Kidney (tissue), 14 donors: ENCODE results near the gene MAST2. TPM values are rescaled to one million over a fixed set of nuclear protein-coding genes. Genes with fewer than 3 reads are reported as not detected.

Experiments
- DNase-seq, 5 donors: peaks; one replicate each; pipeline ENCODE4 v3.0.0-alpha.2; 2013 to 2020
- FAIRE-seq: peaks from 2 replicates; lab custom pipeline; 2012; peaks lifted over from hg19 to GRCh38; lab: Jason Lieb, UNC
- H3K27ac ChIP-seq, 2 donors: one replicate each; pipeline ENCODE4 v1.7.0; 2013; ENCODE audit warnings: low read depth in 2 of 2, low read length in 2 of 2, inconsistent platforms in 1 of 2
- H3K27me3 ChIP-seq: one replicate; pipeline ENCODE4 v1.7.1; 2013; ENCODE audit warnings: low read length, inconsistent platforms; ENCODE audit not compliant: control insufficient read depth, insufficient read depth
- H3K36me3 ChIP-seq, 3 donors: one replicate each; pipeline versions ENCODE4 v1.7.0 to v1.7.1; 2013; ENCODE audit warnings: low read length in 3 of 3, control low read depth in 1 of 3, inconsistent platforms in 1 of 3; ENCODE audit not compliant: insufficient read depth in 3 of 3, control insufficient read depth in 2 of 3
- H3K4me1 ChIP-seq, 3 donors: one replicate each; pipeline versions ENCODE4 v1.7.0 to v1.7.1; 2013; ENCODE audit warnings: low read length in 3 of 3, inconsistent platforms in 1 of 3, low read depth in 1 of 3; ENCODE audit not compliant: control insufficient read depth in 2 of 3, insufficient read depth in 2 of 3
- H3K4me3 ChIP-seq, 3 donors: one replicate each; pipeline versions ENCODE4 v1.7.0 to v1.8.1; 2013; ENCODE audit warnings: low read length in 3 of 3, control low read depth in 1 of 3, inconsistent platforms in 1 of 3
- H3K9ac ChIP-seq, 3 donors: one replicate each; pipeline versions ENCODE4 v1.7.0 to v1.7.1; 2013; ENCODE audit warnings: low read length in 3 of 3, control low read depth in 1 of 3, inconsistent platforms in 1 of 3
- H3K9me3 ChIP-seq, 3 donors: one replicate each; pipeline versions ENCODE4 v1.7.0 to v1.7.1; 2013; ENCODE audit warnings: low read length in 3 of 3, control low read depth in 1 of 3, inconsistent platforms in 1 of 3; ENCODE audit not compliant: control insufficient read depth in 2 of 3, insufficient read depth in 1 of 3
- CTCF ChIP-seq: IDR thresholded peaks from 3 replicates; pipeline ENCODE4 v1.5.1; 2012; ENCODE audit warnings: mild to moderate bottlenecking, moderate library complexity, borderline replicate concordance; ENCODE audit not compliant: insufficient read depth; ENCODE audit errors: extremely low read depth
- intact Hi-C: fragments of 100-400 bp; cut with DNase I; formaldehyde crosslinking; loops from one replicate; pipeline ENCODE4 v1.11.1; 2022
- polyA plus RNA-seq: library from polyadenylated mRNA; stranded (reverse); fragments of 350-450 nt; fragmentation: Illumina TruSeq; extraction: RNeasy Lipid Tissue Mini Kit (QIAGEN cat#74804); gene quantifications from one replicate; pipeline ENCODE4 v1.2.3, GENCODE V29; 2014; ENCODE audit warnings: low read depth, low replicate concordance; ENCODE audit not compliant: insufficient read depth
- total RNA-seq: library from RNA; stranded (reverse); fragmentation: NEBNext Ultra II Directional; extraction: Animal tissue kit (Norgen Biotek cat#: 25700); gene quantifications from one replicate; pipeline ENCODE4 v1.2.1, GENCODE V29; 2021
- donor health status: control.
- donor health status: control.
- donor health status: control.
- donor health status: control.
- donor health status: control.
- donor health status: DM: yes; HTN: yes; CAD: no.
- donor health status: Normal renal cell carcinoma (clear cell type).

MAST2 gene
- total and polyA plus RNA-seq, 2 donors from 2014 or later = 7.6 to 17.9 TPM

DNA sequence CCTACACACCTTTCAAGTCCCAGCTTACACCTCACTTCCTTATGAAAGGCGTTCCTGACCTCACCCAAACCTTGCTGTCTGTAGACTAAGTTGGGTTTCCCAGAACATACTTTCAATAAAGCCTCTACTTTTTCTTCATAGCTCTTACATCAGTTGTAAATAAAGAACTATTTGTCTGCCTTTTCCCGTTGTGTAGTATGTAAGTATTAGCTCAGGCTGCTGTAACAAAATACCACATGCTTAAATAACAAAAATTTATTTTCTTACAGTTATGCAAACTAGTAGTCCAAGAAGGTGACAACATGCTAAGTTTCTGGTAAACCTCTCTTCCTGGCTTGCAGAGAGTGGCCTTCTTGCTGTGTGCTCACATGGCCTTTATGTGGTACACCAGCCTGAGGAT is 86.7 kb downstream of the MAST2 start:
- Histone ChIP-seq H3K9me3 (no peaks in the 10 kb centered on the region), H3K4me1 (peaks cover 0 to 18% (median 0%) of the 10 kb centered on the region in 3 donors), H3K4me3 (no peak overlapping the region), H3K9ac (no peak overlapping the region), H3K27me3 (no peaks in the 10 kb centered on the region), H3K36me3 (no peaks in the 10 kb centered on the region), H3K27ac (no peak overlapping the region)
- DNase-seq = no peak
- no peak for FAIRE-seq
- no peak for TF ChIP-seq CTCF
- intact Hi-C loops = no loop called here

GRCh38 chr1:45891087-45891486 is 87.7 kb downstream of the MAST2 start:
- FAIRE-seq (no peak), DNase-seq (no peak)
- Histone ChIP-seq H3K4me3 (no peak overlapping the region), H3K27ac (no peak overlapping the region), H3K9me3 (no peaks in the 10 kb centered on the region), H3K4me1 (peaks cover 0 to 18% (median 0%) of the 10 kb centered on the region in 3 donors), H3K27me3 (no peaks in the 10 kb centered on the region), H3K36me3 (no peaks in the 10 kb centered on the region), H3K9ac (no peak overlapping the region)
- TF ChIP-seq CTCF = no peak
- intact Hi-C loops = no loop called here

DNA sequence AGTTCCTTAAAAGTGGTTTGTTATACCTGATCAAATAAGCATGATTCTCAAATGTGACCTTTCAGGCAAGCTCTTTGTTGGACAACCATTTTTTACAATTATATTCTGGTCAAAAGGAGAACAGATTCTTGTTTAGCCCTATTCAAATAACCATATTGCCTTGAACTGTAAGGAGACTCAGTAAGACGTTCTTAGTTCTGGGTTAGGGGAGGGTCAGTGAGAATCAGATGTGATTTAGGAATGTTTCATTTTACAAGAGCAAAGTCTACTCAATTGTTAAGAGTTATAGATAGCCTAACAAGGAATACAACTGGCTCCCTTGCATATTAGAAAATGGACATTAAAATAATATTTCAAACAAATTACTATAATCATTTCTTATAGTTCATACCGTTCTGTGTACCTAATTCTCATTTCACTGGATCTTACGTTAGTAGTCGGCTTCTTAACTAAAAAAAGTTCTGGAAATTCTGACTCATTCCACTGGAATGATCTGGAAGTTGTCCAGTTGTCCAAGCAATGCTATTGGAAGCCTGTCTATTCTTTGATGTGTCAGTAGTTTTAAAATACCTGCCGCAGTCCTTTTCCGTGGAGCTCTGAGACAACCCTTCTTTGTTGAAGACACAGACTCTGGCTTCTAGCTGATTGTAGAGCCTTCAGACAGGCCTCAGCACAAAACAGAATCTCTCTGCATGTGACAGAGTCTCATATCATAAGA is 88.8 kb downstream of the MAST2 start:
- H3K27me3 ChIP-seq = no peaks in the 10 kb centered on the region
- peak overlapping the region in 1 of 3 donors; percentile 4 for H3K4me3 ChIP-seq
- no peak for TF ChIP-seq CTCF
- H3K4me1 ChIP-seq = peaks cover 0 to 18% (median 0%) of the 10 kb centered on the region in 3 donors
- intact Hi-C loops = no loop called here
- H3K9ac ChIP-seq = no peak overlapping the region
- H3K36me3 ChIP-seq = no peaks in the 10 kb centered on the region
- peak overlapping the region; percentile 49 to 68 for H3K27ac ChIP-seq
- peak; percentile 90 for FAIRE-seq
- H3K9me3 ChIP-seq = no peaks in the 10 kb centered on the region
- DNase-seq = peak in 1 of 5 donors; percentile 46
